ENCODE data around the gene COL7A1.

COL7A1 gene

GRCh38 chr3:48546203-48546829, 48.8 kb downstream of the COL7A1 start:
- H2BK5ac ChIP-seq (ENCODE audit: low read length), result no peak overlapping the region
- H3K4me1 ChIP-seq (ENCODE audit: control insufficient read depth in 2 of 2, insufficient read depth in 1 of 2, low read depth in 1 of 2, low read length in 2 of 2), result peaks cover 0 to 1% of the 10 kb centered on the region in 2 donors
- no peak overlapping the region for H2AFZ ChIP-seq (ENCODE audit: low read length)
- H3K27ac ChIP-seq (replicated peaks; ENCODE audit: low read length), result no peak overlapping the region
- H2BK12ac ChIP-seq (ENCODE audit: low read length), result no peak overlapping the region
- peaks cover 12 to 45% of the 10 kb centered on the region in 2 donors for H3K36me3 ChIP-seq (replicated peaks in 1 of 2; ENCODE audit: control insufficient read depth in 2 of 2, insufficient read depth in 2 of 2, low read length in 2 of 2)
- H3K9me3 ChIP-seq (replicated peaks in 1 of 2; ENCODE audit: control insufficient read depth in 2 of 2, insufficient read depth in 1 of 2, low read depth in 1 of 2, low read length in 2 of 2), result peaks cover 0 to 4% of the 10 kb centered on the region in 2 donors
- no peak overlapping the region for H3K9ac ChIP-seq (ENCODE audit: low read depth, low read length, poor library complexity)
- H4K8ac ChIP-seq (ENCODE audit: low read depth, low read length), result no peak overlapping the region
- no peaks in the 10 kb centered on the region for H3K79me1 ChIP-seq (ENCODE audit: low read depth, low read length)
- H3K14ac ChIP-seq (ENCODE audit: low read length), result no peak overlapping the region
- H2BK120ac ChIP-seq (ENCODE audit: low read depth, low read length), result no peak overlapping the region
- no CpG with 5 or more reads among the region's 4 CpGs for WGBS, 2 donors (ENCODE audit: extremely low coverage in 2 of 2, insufficient read length in 2 of 2, insufficient replicate concordance in 1 of 2)
- H3K4me2 ChIP-seq (ENCODE audit: insufficient read depth, low read length, poor library complexity, severe bottlenecking), result no peak overlapping the region
- no peak overlapping the region for H2AK5ac ChIP-seq (ENCODE audit: low read depth, low read length)
- no peak overlapping the region for H3K23ac ChIP-seq (ENCODE audit: low read depth, low read length, poor library complexity)
- H3K4ac ChIP-seq (ENCODE audit: low read length), result no peak overlapping the region
- peak overlapping the region; percentile 40 for H4K91ac ChIP-seq (ENCODE audit: low read depth, low read length, poor library complexity)
- H2BK15ac ChIP-seq (ENCODE audit: low read length), result no peak overlapping the region
- H3K4me3 ChIP-seq (ENCODE audit: low read length in 2 of 2), result no peak overlapping the region
- DNase-seq (ENCODE audit: low spot score), result no peak
- no peak overlapping the region for H3K18ac ChIP-seq (ENCODE audit: low read length)
- no peaks in the 10 kb centered on the region for H3K27me3 ChIP-seq (ENCODE audit: control insufficient read depth in 3 of 3, insufficient read depth in 3 of 3, low read depth in 1 of 3, low read length in 3 of 3)

- H2BK5ac ChIP-seq (ENCODE audit: low read length), result no peak overlapping the region
- no peak overlapping the region for H3K14ac ChIP-seq (ENCODE audit: low read length)
- no peaks in the 10 kb centered on the region for H3K79me1 ChIP-seq (ENCODE audit: low read depth, low read length)
- peaks cover 13 to 49% of the 10 kb centered on the region in 2 donors for H3K36me3 ChIP-seq (replicated peaks in 1 of 2; ENCODE audit: control insufficient read depth in 2 of 2, insufficient read depth in 2 of 2, low read length in 2 of 2)
- H3K18ac ChIP-seq (ENCODE audit: low read length), result no peak overlapping the region
- no peak overlapping the region for H2BK12ac ChIP-seq (ENCODE audit: low read length)
- no peak overlapping the region for H3K9ac ChIP-seq (ENCODE audit: low read depth, low read length, poor library complexity)
- peaks cover 0 to 4% of the 10 kb centered on the region in 2 donors for H3K9me3 ChIP-seq (replicated peaks in 1 of 2; ENCODE audit: control insufficient read depth in 2 of 2, insufficient read depth in 1 of 2, low read depth in 1 of 2, low read length in 2 of 2)
- H2AK5ac ChIP-seq (ENCODE audit: low read depth, low read length), result no peak overlapping the region
- no peak overlapping the region for H4K8ac ChIP-seq (ENCODE audit: low read depth, low read length)
- H3K4me3 ChIP-seq (ENCODE audit: low read length in 2 of 2), result no peak overlapping the region
- no CpG with 5 or more reads among the region's 5 CpGs for WGBS, 2 donors (ENCODE audit: extremely low coverage in 2 of 2, insufficient read length in 2 of 2, insufficient replicate concordance in 1 of 2)
- no peak overlapping the region for H4K91ac ChIP-seq (ENCODE audit: low read depth, low read length, poor library complexity)
- H3K27me3 ChIP-seq (ENCODE audit: control insufficient read depth in 3 of 3, insufficient read depth in 3 of 3, low read depth in 1 of 3, low read length in 3 of 3), result no peaks in the 10 kb centered on the region
- no peak overlapping the region for H3K4ac ChIP-seq (ENCODE audit: low read length)
- H2AFZ ChIP-seq (ENCODE audit: low read length), result no peak overlapping the region
- H3K27ac ChIP-seq (replicated peaks; ENCODE audit: low read length), result no peak overlapping the region
- peaks cover 0 to 1% of the 10 kb centered on the region in 2 donors for H3K4me1 ChIP-seq (ENCODE audit: control insufficient read depth in 2 of 2, insufficient read depth in 1 of 2, low read depth in 1 of 2, low read length in 2 of 2)
- H3K4me2 ChIP-seq (ENCODE audit: insufficient read depth, low read length, poor library complexity, severe bottlenecking), result no peak overlapping the region
- H2BK15ac ChIP-seq (ENCODE audit: low read length), result no peak overlapping the region
- no peak overlapping the region for H3K23ac ChIP-seq (ENCODE audit: low read depth, low read length, poor library complexity)
- no peak overlapping the region for H2BK120ac ChIP-seq (ENCODE audit: low read depth, low read length)
- no peak for DNase-seq (ENCODE audit: low spot score)
Measured at GRCh38 chr3:48544141-48544540, 51.0 kb downstream of the COL7A1 start.

GRCh38 chr3:48543271-48543866, 51.8 kb downstream of the COL7A1 start:
- no CpG with 5 or more reads among the region's 9 CpGs for WGBS, 2 donors (ENCODE audit: extremely low coverage in 2 of 2, insufficient read length in 2 of 2, insufficient replicate concordance in 1 of 2)
- no peak overlapping the region for H3K23ac ChIP-seq (ENCODE audit: low read depth, low read length, poor library complexity)
- no peak overlapping the region for H3K27ac ChIP-seq (replicated peaks; ENCODE audit: low read length)
- no peak overlapping the region for H2BK15ac ChIP-seq (ENCODE audit: low read length)
- H4K91ac ChIP-seq (ENCODE audit: low read depth, low read length, poor library complexity), result no peak overlapping the region
- H2AK5ac ChIP-seq (ENCODE audit: low read depth, low read length), result no peak overlapping the region
- H3K4ac ChIP-seq (ENCODE audit: low read length), result no peak overlapping the region
- no peak overlapping the region for H3K4me3 ChIP-seq (ENCODE audit: low read length in 2 of 2)
- H3K79me1 ChIP-seq (ENCODE audit: low read depth, low read length), result no peaks in the 10 kb centered on the region
- no peaks in the 10 kb centered on the region for H3K4me1 ChIP-seq (ENCODE audit: control insufficient read depth in 2 of 2, insufficient read depth in 1 of 2, low read depth in 1 of 2, low read length in 2 of 2)
- peaks cover 0 to 4% of the 10 kb centered on the region in 2 donors for H3K9me3 ChIP-seq (replicated peaks in 1 of 2; ENCODE audit: control insufficient read depth in 2 of 2, insufficient read depth in 1 of 2, low read depth in 1 of 2, low read length in 2 of 2)
- H2AFZ ChIP-seq (ENCODE audit: low read length), result no peak overlapping the region
- DNase-seq (ENCODE audit: low spot score), result no peak
- H3K36me3 ChIP-seq (replicated peaks in 1 of 2; ENCODE audit: control insufficient read depth in 2 of 2, insufficient read depth in 2 of 2, low read length in 2 of 2), result peaks cover 18 to 54% of the 10 kb centered on the region in 2 donors
- no peak overlapping the region for H2BK120ac ChIP-seq (ENCODE audit: low read depth, low read length)
- H3K14ac ChIP-seq (ENCODE audit: low read length), result no peak overlapping the region
- H3K4me2 ChIP-seq (ENCODE audit: insufficient read depth, low read length, poor library complexity, severe bottlenecking), result no peak overlapping the region
- no peak overlapping the region for H4K8ac ChIP-seq (ENCODE audit: low read depth, low read length)
- no peak overlapping the region for H3K18ac ChIP-seq (ENCODE audit: low read length)
- no peak overlapping the region for H2BK5ac ChIP-seq (ENCODE audit: low read length)
- H2BK12ac ChIP-seq (ENCODE audit: low read length), result no peak overlapping the region
- H3K9ac ChIP-seq (ENCODE audit: low read depth, low read length, poor library complexity), result no peak overlapping the region
- no peaks in the 10 kb centered on the region for H3K27me3 ChIP-seq (ENCODE audit: control insufficient read depth in 3 of 3, insufficient read depth in 3 of 3, low read depth in 1 of 3, low read length in 3 of 3)

GRCh38 chr3:48538451-48538850, 56.7 kb downstream of the COL7A1 start:
- no peak overlapping the region for H3K4me2 ChIP-seq (ENCODE audit: insufficient read depth, low read length, poor library complexity, severe bottlenecking)
- H3K79me1 ChIP-seq (ENCODE audit: low read depth, low read length), result peaks cover 1% of the 10 kb centered on the region
- H2BK5ac ChIP-seq (ENCODE audit: low read length), result no peak overlapping the region
- no peak overlapping the region for H2AK5ac ChIP-seq (ENCODE audit: low read depth, low read length)
- H3K23ac ChIP-seq (ENCODE audit: low read depth, low read length, poor library complexity), result no peak overlapping the region
- no peak overlapping the region for H3K9ac ChIP-seq (ENCODE audit: low read depth, low read length, poor library complexity)
- H4K8ac ChIP-seq (ENCODE audit: low read depth, low read length), result no peak overlapping the region
- no peak overlapping the region for H3K4ac ChIP-seq (ENCODE audit: low read length)
- H3K18ac ChIP-seq (ENCODE audit: low read length), result no peak overlapping the region
- no CpG with 5 or more reads among the region's 12 CpGs for WGBS, 2 donors (ENCODE audit: extremely low coverage in 2 of 2, insufficient read length in 2 of 2, insufficient replicate concordance in 1 of 2)
- DNase-seq (ENCODE audit: low spot score), result no peak
- no peak overlapping the region for H2BK120ac ChIP-seq (ENCODE audit: low read depth, low read length)
- peaks cover 2 to 4% of the 10 kb centered on the region in 2 donors for H3K9me3 ChIP-seq (replicated peaks in 1 of 2; ENCODE audit: control insufficient read depth in 2 of 2, insufficient read depth in 1 of 2, low read depth in 1 of 2, low read length in 2 of 2)
- H3K4me1 ChIP-seq (ENCODE audit: control insufficient read depth in 2 of 2, insufficient read depth in 1 of 2, low read depth in 1 of 2, low read length in 2 of 2), result no peaks in the 10 kb centered on the region
- H3K36me3 ChIP-seq (replicated peaks in 1 of 2; ENCODE audit: control insufficient read depth in 2 of 2, insufficient read depth in 2 of 2, low read length in 2 of 2), result peaks cover 30 to 71% of the 10 kb centered on the region in 2 donors
- H3K27me3 ChIP-seq (ENCODE audit: control insufficient read depth in 3 of 3, insufficient read depth in 3 of 3, low read depth in 1 of 3, low read length in 3 of 3), result no peaks in the 10 kb centered on the region
- no peak overlapping the region for H4K91ac ChIP-seq (ENCODE audit: low read depth, low read length, poor library complexity)
- H3K14ac ChIP-seq (ENCODE audit: low read length), result no peak overlapping the region
- H3K27ac ChIP-seq (replicated peaks; ENCODE audit: low read length), result no peak overlapping the region
- no peak overlapping the region for H2AFZ ChIP-seq (ENCODE audit: low read length)
- no peak overlapping the region for H2BK15ac ChIP-seq (ENCODE audit: low read length)
- H2BK12ac ChIP-seq (ENCODE audit: low read length), result no peak overlapping the region
- peak overlapping the region in 1 of 2 donors; percentile 47 for H3K4me3 ChIP-seq (ENCODE audit: low read length in 2 of 2)
